AG09319 (cell line): ENCODE results near the gene DOK6.

Source experiments
- DNase-seq: peaks from one replicate; pipeline ENCODE4 v3.0.0-alpha.2; 2010; ENCODE audit warnings: low read depth; ENCODE audit errors: extremely low read depth
- CTCF ChIP-seq: IDR thresholded peaks from 2 replicates; pipeline ENCODE4 v1.5.1; 2011; ENCODE audit warnings: low read depth, mild to moderate bottlenecking, inconsistent platforms, low read length, moderate library complexity

The DOK6 gene

DNA sequence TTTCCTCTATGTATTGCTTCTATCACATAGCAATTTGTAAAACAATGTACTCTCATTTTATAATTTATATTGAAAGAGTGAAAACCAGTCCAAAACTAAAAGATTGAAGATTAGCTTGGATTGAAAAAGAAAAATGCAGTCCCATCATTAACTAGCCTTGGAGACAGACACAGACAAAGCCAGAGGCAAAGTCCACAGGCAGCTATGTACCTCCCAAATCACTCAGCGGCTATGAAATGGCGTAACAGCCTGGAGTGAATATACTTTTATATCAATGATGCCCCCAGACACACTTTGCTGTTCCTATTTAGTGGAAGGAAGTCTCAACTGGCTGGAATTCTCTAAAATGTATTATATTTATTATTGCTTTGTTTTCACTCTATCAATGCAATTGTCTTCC, 33.6 kb upstream of the DOK6 start:
- DNase-seq: no peak
- TF ChIP-seq CTCF: no peak

DNA sequence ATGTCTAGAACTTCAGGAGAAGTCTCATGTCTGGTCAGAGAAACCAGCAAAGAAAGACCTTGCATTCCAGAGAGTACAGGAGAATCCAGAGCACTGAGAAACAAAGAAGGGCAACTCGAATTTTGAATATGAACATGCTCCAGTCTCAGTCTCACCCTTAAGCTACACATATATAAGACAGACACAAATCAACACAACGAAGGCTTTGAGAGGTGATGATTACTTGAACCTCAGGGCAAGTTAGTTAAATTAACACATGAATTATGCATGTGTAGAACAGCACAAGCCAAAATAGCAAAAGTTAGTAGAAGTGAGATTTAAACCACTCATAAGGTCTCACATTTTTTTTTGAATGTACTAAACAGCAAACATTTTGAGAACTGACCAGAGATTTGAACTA, 29.0 kb upstream of the DOK6 start:
- no peak for DNase-seq
- no peak for TF ChIP-seq CTCF

GRCh38 chr18:69380324-69380723, 20.4 kb upstream of the DOK6 start:
- TF ChIP-seq CTCF: no peak
- no peak for DNase-seq

GRCh38 chr18:69383186-69383585, 17.5 kb upstream of the DOK6 start:
- no peak for DNase-seq
- no peak for TF ChIP-seq CTCF

DNA sequence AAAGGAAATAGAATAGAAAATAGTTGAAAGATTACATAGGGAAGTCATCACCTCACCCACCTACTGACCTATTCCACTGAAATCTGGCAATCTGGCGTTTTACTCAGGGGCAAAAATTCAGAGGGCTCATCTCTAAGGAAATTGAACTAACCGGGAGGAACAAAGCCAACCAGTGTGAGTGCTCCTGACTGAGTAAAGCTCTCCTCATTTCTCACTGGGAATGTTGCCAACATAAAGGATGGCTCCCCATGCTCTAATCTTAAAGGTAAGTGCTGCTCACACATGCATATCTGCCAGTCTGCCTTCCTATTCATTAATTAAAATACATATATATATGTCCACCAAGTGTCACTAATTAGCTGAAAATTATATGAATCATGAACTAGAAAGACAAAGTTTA, 13.5 kb upstream of the DOK6 start:
- DNase-seq: no peak
- TF ChIP-seq CTCF: no peak

GRCh38 chr18:69388222-69388621, 12.5 kb upstream of the DOK6 start:
- DNase-seq: no peak
- TF ChIP-seq CTCF: no peak

DNA sequence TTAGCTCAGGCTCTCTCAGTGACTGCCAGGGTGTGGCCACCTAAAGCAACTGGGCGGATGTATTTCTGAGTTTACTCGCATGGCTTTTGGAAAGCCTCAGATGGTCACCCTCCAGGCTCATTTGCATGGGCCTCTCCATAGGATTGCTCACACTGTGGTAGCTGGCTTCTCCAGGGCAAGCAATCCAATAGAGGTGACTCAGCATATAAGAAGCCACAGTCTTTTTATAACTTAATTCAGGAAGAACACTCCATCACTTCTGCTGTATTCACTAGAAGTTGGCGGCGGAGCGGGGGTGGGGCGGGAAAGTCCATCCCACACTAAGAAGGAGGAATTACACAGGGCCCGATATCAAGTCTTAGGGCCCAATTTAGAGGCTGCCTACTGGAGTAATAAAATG, 3.6 kb upstream of the DOK6 start:
- no peak for TF ChIP-seq CTCF
- no peak for DNase-seq
